K562 (cell line): ENCODE data around the gene RTP3. TPM values are rescaled to one million over a fixed set of nuclear protein-coding genes. Genes with fewer than 3 reads are reported as not detected.

Source experiments
- CCNT2 ChIP-seq: IDR thresholded peaks from 2 replicates; pipeline ENCODE4 v1.6.1; 2011; ENCODE audit warnings: borderline replicate concordance, low read depth, mild to moderate bottlenecking, moderate library complexity, mixed read lengths, low read length; ENCODE audit not compliant: insufficient read length; ENCODE audit errors: extremely low read depth
- CREM ChIP-seq: IDR thresholded peaks from 2 replicates; pipeline ENCODE4 v1.6.1; 2014; ENCODE audit warnings: antibody characterized with exemption, low read depth
- HMBOX1 ChIP-seq: sonication (generic); IDR thresholded peaks from 2 replicates; pipeline ENCODE4 v1.6.1; 2016
- JUND ChIP-seq, 2 experiments: IDR thresholded peaks; 2 replicates in 1 of 2; 3 replicates in 1 of 2; pipeline ENCODE4 v1.6.1; 2011; ENCODE audit warnings: borderline replicate concordance in 2 of 2, low read depth in 2 of 2, low read length in 2 of 2, improper control_type of control experiment in 1 of 2, missing biosample characterization in 1 of 2, missing genetic modification characterization in 1 of 2, missing genetic modification reagents in 1 of 2
- MYBL2 ChIP-seq, 2 experiments: fragments of 450-650 bp in 1 of 2; sonication (generic) in 1 of 2; formaldehyde crosslinking in 1 of 2; IDR thresholded peaks; 2 replicates each; pipeline versions ENCODE4 v1.6.1 to v1.8.1; 2017 to 2022; ENCODE audit warnings: borderline replicate concordance in 1 of 2, inconsistent platforms in 1 of 2, low read depth in 1 of 2, mild to moderate bottlenecking in 1 of 2, missing genetic modification reagents in 1 of 2, moderate library complexity in 1 of 2
- NFATC3 ChIP-seq: fragments of 450-650 bp; IDR thresholded peaks from 2 replicates; pipeline ENCODE4 v1.6.1; 2017; ENCODE audit warnings: mild to moderate bottlenecking
- NR2C1 ChIP-seq, 2 experiments: fragments of 450-650 bp; IDR thresholded peaks; 2 replicates each; pipeline ENCODE4 v1.6.1; 2017; ENCODE audit warnings: mild to moderate bottlenecking in 2 of 2, antibody characterized with exemption in 1 of 2, inconsistent platforms in 1 of 2, missing compliant biosample characterization in 1 of 2, missing genetic modification characterization in 1 of 2
- PTTG1 ChIP-seq: fragments of 450-650 bp; IDR thresholded peaks from 2 replicates; pipeline ENCODE4 v1.6.1; 2016; ENCODE audit warnings: low read depth, mild to moderate bottlenecking, missing genetic modification characterization, missing compliant biosample characterization
- RCOR1 ChIP-seq, 2 experiments: IDR thresholded peaks; 2 replicates each; pipeline ENCODE4 v1.6.1; 2012; ENCODE audit warnings: low read depth in 2 of 2, low read length in 2 of 2, borderline replicate concordance in 1 of 2, improper control_type of control experiment in 1 of 2
- ZKSCAN3 ChIP-seq: fragments of 250-450 bp; sonication (Bioruptor Pico); IDR thresholded peaks from 2 replicates; pipeline ENCODE4 v1.4.0; 2020
- ZNF668 ChIP-seq: fragments of 250-450 bp; sonication (Bioruptor Pico); IDR thresholded peaks from 2 replicates; pipeline ENCODE4 v1.8.0; 2022; ENCODE audit warnings: mild to moderate bottlenecking, inconsistent platforms
- polyA plus RNA-seq, 8 experiments: library from polyadenylated mRNA; depleted of rRNA in 4 of 8; stranded (reverse) in 5 of 8; unstranded in 3 of 8; fragments of >200 nt; fragmentation: Nextera tagmentation in 2 of 8; fragmentation: Illumina TruSeq in 1 of 8; extraction: Ambion mirVana in 2 of 8; extraction: Trizol in 1 of 8; gene quantifications; 2 replicates each; pipeline versions ENCODE4 v1.2.1 to v1.2.3, GENCODE V29; 2011 to 2014; ENCODE audit warnings: inconsistent platforms in 1 of 8, missing spikeins in 1 of 8
- total RNA-seq, 7 experiments: library from RNA; depleted of rRNA in 6 of 7; stranded (reverse); fragments of >200 nt in 6 of 7; fragmentation: Illumina TruSeq in 2 of 7; extraction: Trizol in 2 of 7; gene quantifications; 2 replicates each; pipeline versions ENCODE4 v1.2.1 to v1.2.3, GENCODE V29; 2011 to 2021; ENCODE audit warnings: low replicate concordance in 1 of 7
- TF ChIP-seq, protein P1 (sequence below): fragments of 150-350 bp; conservative IDR thresholded peaks from 2 replicates; pipeline ENCODE4 v1.6.1; 2014; ENCODE audit warnings: low read length
- TF ChIP-seq, protein P2 (sequence below): sonication (generic); formaldehyde crosslinking; IDR thresholded peaks from 2 replicates; pipeline ENCODE4 v1.8.1; 2023; ENCODE audit warnings: mild to moderate bottlenecking, missing genetic modification reagents

The RTP3 gene
- total and polyA plus RNA-seq, 9 of the 15 experiments (the other 6 are each of a cell fraction or from before 2014, with no cell fraction given) = not detected

- TF ChIP-seq MYBL2 (IDR thresholded peaks at IDR 0.05; ENCODE audit: low read depth) (peak; percentile 17; the same call in 1 of the 2 replicates), MYBL2 (CRISPR knock-in tag; IDR thresholded peaks at IDR 0.05; ENCODE audit: borderline replicate concordance) (no peak), CCNT2 (peak; percentile 54), JUND (IDR thresholded peaks at IDR 0.05; ENCODE audit: borderline replicate concordance, low read depth, low read length) (peak; percentile 18; the same call in 1 of the 2 replicates), JUND (tag; IDR thresholded peaks at IDR 0.05; ENCODE audit: borderline replicate concordance, low read depth, low read length) (no peak; the same call in 2 of the 3 replicates), NFATC3 (0 out of 2 replicates have a peak, but pooled peaks have one; percentile 45), ZKSCAN3 (no peak), NR2C1 (IDR thresholded peaks at IDR 0.05) (peak; percentile 36; the same call in 1 of the 2 replicates), NR2C1 (tag; IDR thresholded peaks at IDR 0.05) (peak; percentile 66), CREM (peak; percentile 80), RCOR1 (IDR thresholded peaks at IDR 0.05; ENCODE audit: borderline replicate concordance in 1 of 2, low read depth in 2 of 2, low read length in 2 of 2) (peak in 1 of 2 experiments; percentile 44; a peak in 2 of 4 replicates), HMBOX1 (peak; percentile 62), ZNF668 (CRISPR knock-in tag) (no peak), PTTG1 (0 out of 2 replicates have a peak, but pooled peaks have one; percentile 5)
- TF ChIP-seq, protein P1, sequence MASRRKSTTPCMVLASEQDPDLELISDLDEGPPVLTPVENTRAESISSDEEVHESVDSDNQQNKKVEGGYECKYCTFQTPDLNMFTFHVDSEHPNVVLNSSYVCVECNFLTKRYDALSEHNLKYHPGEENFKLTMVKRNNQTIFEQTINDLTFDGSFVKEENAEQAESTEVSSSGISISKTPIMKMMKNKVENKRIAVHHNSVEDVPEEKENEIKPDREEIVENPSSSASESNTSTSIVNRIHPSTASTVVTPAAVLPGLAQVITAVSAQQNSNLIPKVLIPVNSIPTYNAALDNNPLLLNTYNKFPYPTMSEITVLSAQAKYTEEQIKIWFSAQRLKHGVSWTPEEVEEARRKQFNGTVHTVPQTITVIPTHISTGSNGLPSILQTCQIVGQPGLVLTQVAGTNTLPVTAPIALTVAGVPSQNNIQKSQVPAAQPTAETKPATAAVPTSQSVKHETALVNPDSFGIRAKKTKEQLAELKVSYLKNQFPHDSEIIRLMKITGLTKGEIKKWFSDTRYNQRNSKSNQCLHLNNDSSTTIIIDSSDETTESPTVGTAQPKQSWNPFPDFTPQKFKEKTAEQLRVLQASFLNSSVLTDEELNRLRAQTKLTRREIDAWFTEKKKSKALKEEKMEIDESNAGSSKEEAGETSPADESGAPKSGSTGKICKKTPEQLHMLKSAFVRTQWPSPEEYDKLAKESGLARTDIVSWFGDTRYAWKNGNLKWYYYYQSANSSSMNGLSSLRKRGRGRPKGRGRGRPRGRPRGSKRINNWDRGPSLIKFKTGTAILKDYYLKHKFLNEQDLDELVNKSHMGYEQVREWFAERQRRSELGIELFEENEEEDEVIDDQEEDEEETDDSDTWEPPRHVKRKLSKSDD = peak; percentile 77; the same call in 1 of the 2 replicates
- TF ChIP-seq, protein P2, sequence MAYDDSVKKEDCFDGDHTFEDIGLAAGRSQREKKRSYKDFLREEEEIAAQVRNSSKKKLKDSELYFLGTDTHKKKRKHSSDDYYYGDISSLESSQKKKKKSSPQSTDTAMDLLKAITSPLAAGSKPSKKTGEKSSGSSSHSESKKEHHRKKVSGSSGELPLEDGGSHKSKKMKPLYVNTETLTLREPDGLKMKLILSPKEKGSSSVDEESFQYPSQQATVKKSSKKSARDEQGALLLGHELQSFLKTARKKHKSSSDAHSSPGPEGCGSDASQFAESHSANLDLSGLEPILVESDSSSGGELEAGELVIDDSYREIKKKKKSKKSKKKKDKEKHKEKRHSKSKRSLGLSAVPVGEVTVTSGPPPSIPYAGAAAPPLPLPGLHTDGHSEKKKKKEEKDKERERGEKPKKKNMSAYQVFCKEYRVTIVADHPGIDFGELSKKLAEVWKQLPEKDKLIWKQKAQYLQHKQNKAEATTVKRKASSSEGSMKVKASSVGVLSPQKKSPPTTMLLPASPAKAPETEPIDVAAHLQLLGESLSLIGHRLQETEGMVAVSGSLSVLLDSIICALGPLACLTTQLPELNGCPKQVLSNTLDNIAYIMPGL (CRISPR knock-in tag) = no peak
These were observed 11.9 kb downstream of the RTP3 start (continued) for GRCh38 chr3:46509661-46510187.
